Osteoblast (primary cell): ENCODE results near the gene TCERG1L. TPM values are rescaled to one million over a fixed set of nuclear protein-coding genes. Genes with fewer than 3 reads are reported as not detected.

Experiments
- DNase-seq: peaks from one replicate; pipeline ENCODE4 v3.0.0; 2011; ENCODE audit warnings: low spot score, mixed read lengths; ENCODE audit not compliant: insufficient read length; ENCODE audit errors: missing footprints
- H2AFZ ChIP-seq: 2 replicates; pipeline ENCODE4 v1.6.0; 2011; ENCODE audit warnings: mild to moderate bottlenecking, low read length
- H3K27ac ChIP-seq: 2 replicates; pipeline ENCODE4 v1.5.1; 2011; ENCODE audit warnings: mild to moderate bottlenecking, low read depth, low read length, moderate library complexity
- H3K27me3 ChIP-seq: 2 replicates; pipeline ENCODE4 v1.6.0; 2012; ENCODE audit warnings: mild to moderate bottlenecking, control low read depth, inconsistent platforms, low read length, moderate library complexity; ENCODE audit not compliant: insufficient read depth
- H3K36me3 ChIP-seq: 2 replicates; pipeline ENCODE4 v1.5.1; 2011; ENCODE audit warnings: mild to moderate bottlenecking, low read length, control low read depth, moderate library complexity; ENCODE audit not compliant: insufficient read depth
- H3K4me1 ChIP-seq: 2 replicates; pipeline ENCODE4 v1.5.1; 2011; ENCODE audit warnings: mild to moderate bottlenecking, low read length, control low read depth, moderate library complexity; ENCODE audit not compliant: insufficient read depth
- H3K4me2 ChIP-seq: 2 replicates; pipeline ENCODE4 v1.6.0; 2011; ENCODE audit warnings: mild to moderate bottlenecking, low read length; ENCODE audit not compliant: insufficient read depth
- H3K4me3 ChIP-seq: fragments of 200-600 bp; sonication (generic); 3 replicates; pipeline ENCODE4 v1.5.1; 2012; ENCODE audit warnings: mild to moderate bottlenecking, low read length, inconsistent platforms; ENCODE audit not compliant: insufficient read depth
- H3K79me2 ChIP-seq: 2 replicates; pipeline ENCODE4 v1.6.0; 2012; ENCODE audit warnings: mild to moderate bottlenecking, low read length, control low read depth, inconsistent platforms; ENCODE audit not compliant: insufficient read depth
- H3K9me3 ChIP-seq: 2 replicates; pipeline ENCODE4 v1.5.1; 2011; ENCODE audit warnings: low read depth, low read length, control low read depth
- H4K20me1 ChIP-seq: 2 replicates; pipeline ENCODE4 v1.6.0; 2012; ENCODE audit warnings: mild to moderate bottlenecking, low read length, control low read depth; ENCODE audit not compliant: insufficient read depth
- CTCF ChIP-seq: IDR thresholded peaks from 2 replicates; pipeline ENCODE4 v1.5.1; 2011; ENCODE audit warnings: mild to moderate bottlenecking, low read depth, low read length, moderate library complexity; ENCODE audit errors: extremely low read depth
- total RNA-seq: library from RNA; depleted of rRNA; stranded (reverse); fragments of >200 nt; gene quantifications from 2 replicates; pipeline ENCODE4 v1.2.3, GENCODE V29; 2012

Gene TCERG1L
- total RNA-seq, 1 donor, result under 0.01 TPM

GRCh38 chr10:131205556-131205955 lies 106.0 kb downstream of the TCERG1L start:
- H3K4me3 ChIP-seq, result no peak overlapping the region
- H4K20me1 ChIP-seq, result no peaks in the 10 kb centered on the region
- no peak overlapping the region for H3K4me2 ChIP-seq
- H2AFZ ChIP-seq, result no peak overlapping the region
- H3K4me1 ChIP-seq, result no peaks in the 10 kb centered on the region
- no peaks in the 10 kb centered on the region for H3K79me2 ChIP-seq
- peak; percentile 10 for DNase-seq
- H3K36me3 ChIP-seq, result no peaks in the 10 kb centered on the region
- no peaks in the 10 kb centered on the region for H3K9me3 ChIP-seq
- no peak for TF ChIP-seq CTCF
- no peak overlapping the region for H3K27ac ChIP-seq
- H3K27me3 ChIP-seq, result no peaks in the 10 kb centered on the region

GRCh38 chr10:131204406-131205152 lies 106.9 kb downstream of the TCERG1L start:
- Histone ChIP-seq H3K4me3 (no peak overlapping the region), H3K27ac (no peak overlapping the region), H2AFZ (no peak overlapping the region), H3K4me1 (no peaks in the 10 kb centered on the region), H4K20me1 (no peaks in the 10 kb centered on the region), H3K79me2 (no peaks in the 10 kb centered on the region), H3K36me3 (no peaks in the 10 kb centered on the region), H3K9me3 (no peaks in the 10 kb centered on the region), H3K27me3 (no peaks in the 10 kb centered on the region), H3K4me2 (no peak overlapping the region)
- no peak for DNase-seq
- no peak for TF ChIP-seq CTCF

- H4K20me1 ChIP-seq, result no peaks in the 10 kb centered on the region
- H3K4me3 ChIP-seq, result no peak overlapping the region
- H2AFZ ChIP-seq, result no peak overlapping the region
- no peak for DNase-seq
- H3K79me2 ChIP-seq, result no peaks in the 10 kb centered on the region
- no peaks in the 10 kb centered on the region for H3K27me3 ChIP-seq
- H3K36me3 ChIP-seq, result no peaks in the 10 kb centered on the region
- no peaks in the 10 kb centered on the region for H3K9me3 ChIP-seq
- H3K4me1 ChIP-seq, result no peaks in the 10 kb centered on the region
- no peak for TF ChIP-seq CTCF
- no peak overlapping the region for H3K27ac ChIP-seq
- no peak overlapping the region for H3K4me2 ChIP-seq
Measured at GRCh38 chr10:131203456-131204357, 107.8 kb downstream of the TCERG1L start.

- no peak for DNase-seq
- Histone ChIP-seq H3K9me3 (no peaks in the 10 kb centered on the region), H3K36me3 (no peaks in the 10 kb centered on the region), H3K4me3 (no peak overlapping the region), H2AFZ (no peak overlapping the region), H3K27me3 (no peaks in the 10 kb centered on the region), H3K79me2 (no peaks in the 10 kb centered on the region), H3K27ac (no peak overlapping the region), H3K4me2 (no peak overlapping the region), H4K20me1 (no peaks in the 10 kb centered on the region), H3K4me1 (no peaks in the 10 kb centered on the region)
- no peak for TF ChIP-seq CTCF
Measured at GRCh38 chr10:131202990-131203389, 108.5 kb downstream of the TCERG1L start.
